NCI-H2107 (cell line): ENCODE results near the gene APOBEC3B.
A peak's percentile ranks its signal among the peaks of the same experiment; 100 is the strongest.
"Not testable (repeated sequence)": the region's sequence is repeated elsewhere in the genome, so short reads cannot be mapped to it uniquely, and the experiment has no call there.

Source experiments
- DNase-seq: peaks from one replicate; lab custom pipeline; 2025; lab: John Stamatoyannopoulos, UW

Gene APOBEC3B

GRCh38 chr22:39031434-39032295 lies 49.5 kb downstream of the APOBEC3B start:
- DNase-seq, result not testable (repeated sequence)

GRCh38 chr22:39037071-39037470 lies 54.9 kb downstream of the APOBEC3B start:
- not testable (repeated sequence) for DNase-seq

- DNase-seq, result no peak
These were observed 57.4 kb downstream of the APOBEC3B start for GRCh38 chr22:39039306-39040126.

GRCh38 chr22:39040155-39040537 lies 58.0 kb downstream of the APOBEC3B start:
- not testable (repeated sequence) for DNase-seq

GRCh38 chr22:39040538-39041296 lies 58.6 kb downstream of the APOBEC3B start, which contains the start of gene APOBEC3F:
TSS of gene APOBEC3F (plus strand) at chr22:39040864. CDS start at chr22:39040961, 97 bp downstream.
- peak; percentile 5 for DNase-seq

- DNase-seq, result no peak
These were observed 59.8 kb downstream of the APOBEC3B start for GRCh38 chr22:39041908-39042307.
